A549 (cell line): ENCODE data around the gene NUTF2.

Experiments used
- CHD2 ChIP-seq: fragments of 150-350 bp; IDR thresholded peaks from 2 replicates; pipeline ENCODE4 v1.6.1; 2014; ENCODE audit warnings: low read length; ENCODE audit not compliant: partially characterized antibody
- KDM1A ChIP-seq: fragments of 200-600 bp; sonication (generic); IDR thresholded peaks from 2 replicates; pipeline ENCODE4 v1.6.1; 2016; ENCODE audit warnings: low read depth, mild to moderate bottlenecking
- KDM5A ChIP-seq: fragments of 200-600 bp; sonication (generic); IDR thresholded peaks from 2 replicates; pipeline ENCODE4 v1.6.1; 2016; ENCODE audit warnings: antibody characterized with exemption, mild to moderate bottlenecking
- MAZ ChIP-seq: fragments of 150-350 bp; IDR thresholded peaks from 2 replicates; pipeline ENCODE4 v1.6.1; 2014; ENCODE audit warnings: antibody characterized with exemption, low read depth, low read length, borderline replicate concordance
- POLR2A ChIP-seq: IDR thresholded peaks from 2 replicates; pipeline ENCODE4 v1.6.1; 2012; ENCODE audit warnings: mild to moderate bottlenecking, low read length
- RAD21 ChIP-seq, 2 experiments: fragments of >200 bp in 1 of 2; sonication (Bioruptor Twin) in 1 of 2; formaldehyde crosslinking in 1 of 2; IDR thresholded peaks in 1 of 2; conservative IDR thresholded peaks in 1 of 2; 2 replicates in 1 of 2; 3 replicates in 1 of 2; pipeline ENCODE4 v1.6.1; 2012 to 2018; ENCODE audit warnings: inconsistent platforms in 1 of 2
- RFX5 ChIP-seq: fragments of 450-650 bp; IDR thresholded peaks from 2 replicates; pipeline ENCODE4 v1.7.1; 2014; ENCODE audit warnings: antibody characterized with exemption, mild to moderate bottlenecking, moderate library complexity
- ZSCAN20 ChIP-seq: fragments of 250-450 bp; sonication (Bioruptor Pico); IDR thresholded peaks from 2 replicates; pipeline ENCODE4 v1.8.0; 2022; ENCODE audit warnings: mild to moderate bottlenecking, moderate library complexity
- TF ChIP-seq, protein P1 (sequence below): IDR thresholded peaks from 2 replicates; pipeline ENCODE4 v1.6.1; 2012
- TF ChIP-seq, protein P2 (sequence below): fragments of 250-450 bp; sonication (Bioruptor Pico); IDR thresholded peaks from 2 replicates; pipeline ENCODE4 v1.5.0; 2021; ENCODE audit warnings: mild to moderate bottlenecking, moderate library complexity, borderline replicate concordance
- TF ChIP-seq, protein P3 (sequence below): fragments of >200 bp; sonication (Bioruptor Twin); formaldehyde crosslinking; IDR thresholded peaks from 3 replicates; pipeline ENCODE4 v1.5.1; 2016
- TF ChIP-seq, protein P4 (sequence below): fragments of 450-650 bp; IDR thresholded peaks from 2 replicates; pipeline ENCODE4 v1.6.1; 2014; ENCODE audit warnings: antibody characterized with exemption
- TF ChIP-seq, protein P5 (sequence below): fragments of 200-600 bp; sonication (generic); IDR thresholded peaks from 2 replicates; pipeline ENCODE4 v1.6.1; 2016; ENCODE audit warnings: antibody characterized with exemption, mild to moderate bottlenecking, moderate library complexity

DNA sequence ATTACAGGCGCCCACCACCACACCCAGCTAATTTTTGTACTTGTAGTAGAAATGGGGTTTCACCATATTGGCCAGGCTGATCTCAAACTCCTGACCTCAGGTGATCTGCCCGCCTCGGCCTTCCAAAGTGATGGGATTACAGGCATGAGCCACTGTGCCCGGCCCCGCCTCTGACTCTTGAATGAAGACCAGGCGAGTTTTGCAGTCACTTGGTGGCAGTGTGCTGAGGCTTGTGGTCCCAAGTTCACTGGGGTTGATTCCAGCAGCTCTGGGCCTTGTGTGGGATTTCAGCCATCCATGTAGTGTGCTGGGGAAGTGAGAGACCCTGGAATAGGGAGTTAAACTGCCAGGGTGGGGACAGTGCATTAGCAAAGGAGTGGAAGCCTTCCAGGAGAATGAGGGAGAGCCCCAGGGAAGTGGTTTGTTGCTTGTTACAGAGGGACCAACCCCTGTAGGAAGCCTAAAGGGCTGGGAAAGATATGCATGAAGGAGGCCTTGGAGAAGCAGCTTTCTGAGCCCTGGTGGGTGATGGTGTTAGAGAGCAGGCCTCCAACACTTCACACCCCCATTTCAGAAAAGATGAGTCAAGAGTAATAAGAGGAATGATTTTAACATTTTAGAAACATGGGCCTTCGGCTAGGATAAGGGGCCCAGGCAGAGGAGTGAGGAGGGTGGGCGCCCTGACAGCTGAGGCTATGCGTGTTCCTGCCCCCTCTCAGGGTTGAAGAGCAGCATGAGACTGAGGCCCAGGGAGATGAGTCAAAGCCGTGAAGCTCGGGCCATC, 60.9 kb downstream of the NUTF2 start:
- TF ChIP-seq POLR2A (no peak), RAD21 (conservative IDR thresholded peaks at IDR 0.05 in 1 of 2, IDR thresholded peaks at IDR 0.05 in 1 of 2) (no peak), CHD2 (no peak), MAZ (no peak), ZSCAN20 (no peak), RFX5 (no peak), KDM1A (no peak), KDM5A (no peak)
- TF ChIP-seq, protein P1, sequence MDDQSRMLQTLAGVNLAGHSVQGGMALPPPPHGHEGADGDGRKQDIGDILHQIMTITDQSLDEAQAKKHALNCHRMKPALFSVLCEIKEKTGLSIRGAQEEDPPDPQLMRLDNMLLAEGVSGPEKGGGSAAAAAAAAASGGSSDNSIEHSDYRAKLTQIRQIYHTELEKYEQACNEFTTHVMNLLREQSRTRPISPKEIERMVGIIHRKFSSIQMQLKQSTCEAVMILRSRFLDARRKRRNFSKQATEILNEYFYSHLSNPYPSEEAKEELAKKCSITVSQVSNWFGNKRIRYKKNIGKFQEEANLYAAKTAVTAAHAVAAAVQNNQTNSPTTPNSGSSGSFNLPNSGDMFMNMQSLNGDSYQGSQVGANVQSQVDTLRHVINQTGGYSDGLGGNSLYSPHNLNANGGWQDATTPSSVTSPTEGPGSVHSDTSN = no peak
- TF ChIP-seq, protein P2, sequence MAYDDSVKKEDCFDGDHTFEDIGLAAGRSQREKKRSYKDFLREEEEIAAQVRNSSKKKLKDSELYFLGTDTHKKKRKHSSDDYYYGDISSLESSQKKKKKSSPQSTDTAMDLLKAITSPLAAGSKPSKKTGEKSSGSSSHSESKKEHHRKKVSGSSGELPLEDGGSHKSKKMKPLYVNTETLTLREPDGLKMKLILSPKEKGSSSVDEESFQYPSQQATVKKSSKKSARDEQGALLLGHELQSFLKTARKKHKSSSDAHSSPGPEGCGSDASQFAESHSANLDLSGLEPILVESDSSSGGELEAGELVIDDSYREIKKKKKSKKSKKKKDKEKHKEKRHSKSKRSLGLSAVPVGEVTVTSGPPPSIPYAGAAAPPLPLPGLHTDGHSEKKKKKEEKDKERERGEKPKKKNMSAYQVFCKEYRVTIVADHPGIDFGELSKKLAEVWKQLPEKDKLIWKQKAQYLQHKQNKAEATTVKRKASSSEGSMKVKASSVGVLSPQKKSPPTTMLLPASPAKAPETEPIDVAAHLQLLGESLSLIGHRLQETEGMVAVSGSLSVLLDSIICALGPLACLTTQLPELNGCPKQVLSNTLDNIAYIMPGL (CRISPR knock-in tag) = no peak
- TF ChIP-seq, protein P3, sequence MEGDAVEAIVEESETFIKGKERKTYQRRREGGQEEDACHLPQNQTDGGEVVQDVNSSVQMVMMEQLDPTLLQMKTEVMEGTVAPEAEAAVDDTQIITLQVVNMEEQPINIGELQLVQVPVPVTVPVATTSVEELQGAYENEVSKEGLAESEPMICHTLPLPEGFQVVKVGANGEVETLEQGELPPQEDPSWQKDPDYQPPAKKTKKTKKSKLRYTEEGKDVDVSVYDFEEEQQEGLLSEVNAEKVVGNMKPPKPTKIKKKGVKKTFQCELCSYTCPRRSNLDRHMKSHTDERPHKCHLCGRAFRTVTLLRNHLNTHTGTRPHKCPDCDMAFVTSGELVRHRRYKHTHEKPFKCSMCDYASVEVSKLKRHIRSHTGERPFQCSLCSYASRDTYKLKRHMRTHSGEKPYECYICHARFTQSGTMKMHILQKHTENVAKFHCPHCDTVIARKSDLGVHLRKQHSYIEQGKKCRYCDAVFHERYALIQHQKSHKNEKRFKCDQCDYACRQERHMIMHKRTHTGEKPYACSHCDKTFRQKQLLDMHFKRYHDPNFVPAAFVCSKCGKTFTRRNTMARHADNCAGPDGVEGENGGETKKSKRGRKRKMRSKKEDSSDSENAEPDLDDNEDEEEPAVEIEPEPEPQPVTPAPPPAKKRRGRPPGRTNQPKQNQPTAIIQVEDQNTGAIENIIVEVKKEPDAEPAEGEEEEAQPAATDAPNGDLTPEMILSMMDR = no peak
- TF ChIP-seq, protein P4, sequence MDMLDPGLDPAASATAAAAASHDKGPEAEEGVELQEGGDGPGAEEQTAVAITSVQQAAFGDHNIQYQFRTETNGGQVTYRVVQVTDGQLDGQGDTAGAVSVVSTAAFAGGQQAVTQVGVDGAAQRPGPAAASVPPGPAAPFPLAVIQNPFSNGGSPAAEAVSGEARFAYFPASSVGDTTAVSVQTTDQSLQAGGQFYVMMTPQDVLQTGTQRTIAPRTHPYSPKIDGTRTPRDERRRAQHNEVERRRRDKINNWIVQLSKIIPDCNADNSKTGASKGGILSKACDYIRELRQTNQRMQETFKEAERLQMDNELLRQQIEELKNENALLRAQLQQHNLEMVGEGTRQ = no peak
- TF ChIP-seq, protein P5, sequence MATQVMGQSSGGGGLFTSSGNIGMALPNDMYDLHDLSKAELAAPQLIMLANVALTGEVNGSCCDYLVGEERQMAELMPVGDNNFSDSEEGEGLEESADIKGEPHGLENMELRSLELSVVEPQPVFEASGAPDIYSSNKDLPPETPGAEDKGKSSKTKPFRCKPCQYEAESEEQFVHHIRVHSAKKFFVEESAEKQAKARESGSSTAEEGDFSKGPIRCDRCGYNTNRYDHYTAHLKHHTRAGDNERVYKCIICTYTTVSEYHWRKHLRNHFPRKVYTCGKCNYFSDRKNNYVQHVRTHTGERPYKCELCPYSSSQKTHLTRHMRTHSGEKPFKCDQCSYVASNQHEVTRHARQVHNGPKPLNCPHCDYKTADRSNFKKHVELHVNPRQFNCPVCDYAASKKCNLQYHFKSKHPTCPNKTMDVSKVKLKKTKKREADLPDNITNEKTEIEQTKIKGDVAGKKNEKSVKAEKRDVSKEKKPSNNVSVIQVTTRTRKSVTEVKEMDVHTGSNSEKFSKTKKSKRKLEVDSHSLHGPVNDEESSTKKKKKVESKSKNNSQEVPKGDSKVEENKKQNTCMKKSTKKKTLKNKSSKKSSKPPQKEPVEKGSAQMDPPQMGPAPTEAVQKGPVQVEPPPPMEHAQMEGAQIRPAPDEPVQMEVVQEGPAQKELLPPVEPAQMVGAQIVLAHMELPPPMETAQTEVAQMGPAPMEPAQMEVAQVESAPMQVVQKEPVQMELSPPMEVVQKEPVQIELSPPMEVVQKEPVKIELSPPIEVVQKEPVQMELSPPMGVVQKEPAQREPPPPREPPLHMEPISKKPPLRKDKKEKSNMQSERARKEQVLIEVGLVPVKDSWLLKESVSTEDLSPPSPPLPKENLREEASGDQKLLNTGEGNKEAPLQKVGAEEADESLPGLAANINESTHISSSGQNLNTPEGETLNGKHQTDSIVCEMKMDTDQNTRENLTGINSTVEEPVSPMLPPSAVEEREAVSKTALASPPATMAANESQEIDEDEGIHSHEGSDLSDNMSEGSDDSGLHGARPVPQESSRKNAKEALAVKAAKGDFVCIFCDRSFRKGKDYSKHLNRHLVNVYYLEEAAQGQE = no peak
